ENCODE data around the gene ATXN1. TPM values are rescaled to one million over a fixed set of nuclear protein-coding genes. Genes with fewer than 3 reads are reported as not detected.
"Not testable (repeated sequence)": the region's sequence is repeated elsewhere in the genome, so short reads cannot be mapped to it uniquely, and the experiment has no call there.

The ATXN1 gene
- total and polyA plus RNA-seq, 2 of the 13 experiments (the other 11 are each of a cell fraction or from before 2014, with no cell fraction given): 20.7 to 39.5 TPM

GRCh38 chr6:16464045-16464444 lies 297.2 kb downstream of the ATXN1 start:
- in situ Hi-C loops (cut with HindIII; ENCODE audit: extremely low pct_ligation_motif_present, low pct_unique_long_range_greater_than_20kb): no loop called here
- TF ChIP-seq SKI (IDR thresholded peaks at IDR 0.05; ENCODE audit: partially characterized antibody) (no peak), MAFK (conservative IDR thresholded peaks at IDR 0.05 in 1 of 2, IDR thresholded peaks at IDR 0.05 in 1 of 2; ENCODE audit: low read length in 2 of 2) (peak; percentile 89 to 93), MAFF (IDR thresholded peaks at IDR 0.05; ENCODE audit: low read depth, low read length) (peak; percentile 87), ZNF414 (CRISPR knock-in tag; IDR thresholded peaks at IDR 0.05) (no peak), ZZZ3 (CRISPR knock-in tag; IDR thresholded peaks at IDR 0.05; ENCODE audit: borderline replicate concordance) (no peak)
- FAIRE-seq (no peak), ATAC-seq (no peak), DNase-seq (ENCODE audit: low spot score) (no peak)
- Histone ChIP-seq H3K79me2 (ENCODE audit: insufficient read depth, low read length) (no peaks in the 10 kb centered on the region), H3K4me1 (ENCODE audit: insufficient read depth, low read length) (peaks cover 12% of the 10 kb centered on the region), H3K36me3 (replicated peaks in 1 of 2; ENCODE audit: control insufficient read depth in 1 of 2, insufficient read depth in 2 of 2, low read length in 2 of 2) (peaks cover 0 to 3% of the 10 kb centered on the region in 2 experiments; a peak in 2 of 5 replicates), H3K27ac (ENCODE audit: extremely low read length, insufficient read depth, low read length) (no peak overlapping the region), H3K27me3 (ENCODE audit: control insufficient read depth in 1 of 2, insufficient read depth in 2 of 2, low read length in 2 of 2) (no peaks in the 10 kb centered on the region), H3K9me3 (ENCODE audit: low read length) (no peaks in the 10 kb centered on the region), H2AFZ (ENCODE audit: low read length) (no peak overlapping the region), H4K20me1 (ENCODE audit: insufficient read depth, low read length) (no peaks in the 10 kb centered on the region), H3K4me3 (replicated peaks in 1 of 3; ENCODE audit: insufficient read depth in 1 of 3, low read depth in 2 of 3, low read length in 3 of 3) (no peak overlapping the region), H3K9ac (ENCODE audit: insufficient read depth, low read depth, low read length) (no peak overlapping the region), H3K4me2 (ENCODE audit: low read depth, low read length) (no peak overlapping the region)
- CTCF ChIA-PET (ENCODE audit: low intra/inter-chr PET ratio, low total read pairs): no interaction called here
- no TSS peak for BruUV-seq (replicated peaks)
- WGBS (ENCODE audit: low lambda C conversion rate): 93% methylated on average over 3 of the region's 3 CpGs
- POLR2A ChIA-PET: no interaction called here
- intact Hi-C loops (cut with micrococcal nuclease; ENCODE audit: unreplicated experiment): no loop called here

- H3K79me2 ChIP-seq (ENCODE audit: insufficient read depth, low read length); intact Hi-C loops (cut with micrococcal nuclease; ENCODE audit: unreplicated experiment); H3K9me3 ChIP-seq (ENCODE audit: low read length); DNase-seq (ENCODE audit: low spot score); CTCF ChIA-PET (ENCODE audit: low intra/inter-chr PET ratio, low total read pairs); H3K4me3 ChIP-seq (replicated peaks in 1 of 3; ENCODE audit: insufficient read depth in 1 of 3, low read depth in 2 of 3, low read length in 3 of 3); in situ Hi-C loops (cut with HindIII; ENCODE audit: extremely low pct_ligation_motif_present, low pct_unique_long_range_greater_than_20kb); H3K9ac ChIP-seq (ENCODE audit: insufficient read depth, low read depth, low read length); H4K20me1 ChIP-seq (ENCODE audit: insufficient read depth, low read length); BruUV-seq (replicated peaks); H3K4me2 ChIP-seq (ENCODE audit: low read depth, low read length); H3K36me3 ChIP-seq (replicated peaks in 1 of 2; ENCODE audit: control insufficient read depth in 1 of 2, insufficient read depth in 2 of 2, low read length in 2 of 2); ATAC-seq; H3K27me3 ChIP-seq (ENCODE audit: control insufficient read depth in 1 of 2, insufficient read depth in 2 of 2, low read length in 2 of 2); FAIRE-seq; POLR2A ChIA-PET; H2AFZ ChIP-seq (ENCODE audit: low read length); H3K27ac ChIP-seq (ENCODE audit: extremely low read length, insufficient read depth, low read length): not testable (repeated sequence)
- peaks cover 12% of the 10 kb centered on the region for H3K4me1 ChIP-seq (ENCODE audit: insufficient read depth, low read length)
- WGBS (ENCODE audit: low lambda C conversion rate): 98% methylated on average over 4 of the region's 4 CpGs
Measured at GRCh38 chr6:16463246-16463645, 298.0 kb downstream of the ATXN1 start.
